ENCODE results near the gene IL15RA.
"Not testable (repeated sequence)": the region's sequence is repeated elsewhere in the genome, so short reads cannot be mapped to it uniquely, and the experiment has no call there.

Gene IL15RA

GRCh38 chr10:5921746-5922145 is 55.6 kb downstream of the IL15RA start:
- no peak for DNase-seq

DNA sequence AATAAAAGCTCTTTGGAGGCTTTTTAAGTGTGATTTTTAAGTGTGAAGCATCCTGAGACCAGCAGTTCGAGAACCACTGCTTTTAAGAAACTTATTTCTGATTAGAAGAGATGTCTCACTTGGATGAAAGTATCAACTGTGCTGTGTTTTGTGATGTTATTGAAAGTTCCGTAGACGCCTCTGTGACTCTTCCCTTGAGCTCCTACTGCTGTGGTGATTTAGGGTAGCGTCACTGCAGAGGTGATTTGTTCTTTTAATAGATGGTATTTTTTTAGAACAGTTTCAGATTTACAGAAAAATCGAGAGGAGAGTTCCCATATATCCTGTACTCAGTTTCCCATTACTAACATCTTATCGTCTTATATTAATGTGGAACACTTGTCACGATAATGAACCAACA is 57.8 kb downstream of the IL15RA start:
- no peak for DNase-seq

GRCh38 chr10:5918763-5919162 is 58.6 kb downstream of the IL15RA start:
- no peak for DNase-seq

DNA sequence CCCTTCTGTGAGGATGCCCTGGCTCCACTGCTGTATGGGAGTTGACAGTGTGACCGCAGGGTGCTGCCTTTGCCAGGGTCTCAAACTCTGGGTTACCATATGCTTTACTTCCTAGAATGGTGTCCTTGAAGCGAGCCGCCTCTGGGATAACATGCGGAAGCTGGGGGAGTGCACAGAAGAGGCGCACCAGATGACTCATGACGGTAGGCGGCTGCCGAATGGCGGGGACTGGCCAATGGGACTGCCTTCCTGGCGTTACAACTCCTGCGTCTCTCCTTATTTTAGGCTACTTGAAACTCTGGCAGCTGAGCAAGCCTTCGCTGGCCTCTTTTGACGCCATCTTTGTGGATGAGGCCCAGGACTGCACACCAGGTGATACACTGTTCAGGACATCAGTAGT is 60.0 kb downstream of the IL15RA start:
- no peak for DNase-seq

GRCh38 chr10:5915451-5915850 is 61.9 kb downstream of the IL15RA start:
- DNase-seq = no peak

- no peak for DNase-seq
These were observed 63.6 kb downstream of the IL15RA start for GRCh38 chr10:5913736-5914135.

DNA sequence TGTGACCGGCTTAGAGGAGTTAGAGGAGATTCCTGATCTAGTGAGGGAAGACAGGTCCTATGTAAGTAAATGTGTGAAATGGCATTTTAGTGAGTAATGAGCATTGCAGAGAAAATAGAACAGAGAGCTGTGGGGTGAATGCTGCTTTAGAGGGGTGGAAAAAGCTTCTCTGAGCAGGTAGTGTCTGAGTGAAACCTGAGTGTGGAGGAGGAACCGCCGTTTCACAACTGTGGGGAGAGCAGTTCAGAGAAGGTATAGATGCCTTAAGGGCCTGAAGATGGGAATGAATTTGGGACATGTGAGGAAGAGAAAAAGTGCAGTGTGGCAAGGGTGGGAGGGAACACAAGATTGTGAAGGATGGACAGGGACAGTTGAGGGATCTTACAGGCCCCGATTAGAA is 65.7 kb downstream of the IL15RA start:
- no peak for DNase-seq

DNA sequence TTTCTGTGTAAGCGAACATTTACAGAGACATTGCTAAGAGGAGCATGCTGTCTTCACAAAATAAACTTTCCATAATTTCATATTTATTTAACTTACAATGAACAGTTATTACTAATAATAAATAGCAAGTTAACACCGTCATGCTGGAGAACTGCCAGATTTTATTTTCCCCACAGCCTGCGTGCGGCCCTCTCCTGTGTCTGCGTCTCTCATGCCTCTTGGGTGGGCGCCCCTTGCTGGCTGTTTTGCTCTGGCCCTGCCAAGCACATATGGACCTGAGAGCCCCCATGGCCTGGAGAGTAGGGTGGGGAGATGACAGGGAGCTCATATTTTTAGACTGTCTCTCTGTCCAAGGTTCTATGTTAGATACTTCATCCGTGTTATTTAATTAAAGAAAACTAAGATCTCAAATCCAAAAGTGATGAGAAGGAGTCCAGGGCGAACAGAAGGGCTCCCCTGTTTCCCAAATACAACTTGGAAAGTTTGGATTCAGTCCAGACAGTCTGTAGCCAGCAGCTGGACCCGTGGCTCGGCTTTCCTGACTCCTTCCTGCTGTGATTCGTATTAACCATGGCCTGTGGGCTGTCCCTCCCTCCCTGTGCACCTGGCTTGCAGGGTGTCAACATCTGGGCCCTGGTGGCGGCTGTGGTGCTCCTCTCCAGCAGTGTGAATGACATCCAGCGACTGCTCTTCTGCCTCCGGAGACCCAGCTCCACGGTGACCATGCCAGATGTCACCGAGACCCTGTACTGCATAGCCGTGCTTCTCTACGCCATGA is 66.8 kb downstream of the IL15RA start:
- DNase-seq = no peak

DNA sequence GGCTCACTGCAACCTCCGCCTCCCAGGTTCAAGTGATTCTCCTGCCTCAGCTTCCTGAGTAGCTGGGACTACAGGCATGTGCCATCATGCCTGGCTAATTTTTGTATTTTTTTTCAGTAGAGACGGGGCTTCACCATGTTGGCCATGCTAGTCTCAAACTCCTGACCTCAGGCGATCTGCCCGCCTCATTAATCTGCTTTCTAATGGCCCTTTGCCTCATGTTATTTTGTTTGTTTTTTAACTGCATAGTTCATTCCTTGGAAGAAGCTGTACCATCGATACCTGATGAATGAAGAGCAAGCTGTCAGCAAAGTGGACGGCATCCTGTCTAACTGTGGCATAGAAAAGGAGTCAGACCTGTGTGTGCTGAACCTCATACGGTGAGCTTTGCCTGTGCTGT is 68.7 kb downstream of the IL15RA start:
- not testable (repeated sequence) for DNase-seq

GRCh38 chr10:5906651-5907050 is 70.7 kb downstream of the IL15RA start:
- no peak for DNase-seq

DNA sequence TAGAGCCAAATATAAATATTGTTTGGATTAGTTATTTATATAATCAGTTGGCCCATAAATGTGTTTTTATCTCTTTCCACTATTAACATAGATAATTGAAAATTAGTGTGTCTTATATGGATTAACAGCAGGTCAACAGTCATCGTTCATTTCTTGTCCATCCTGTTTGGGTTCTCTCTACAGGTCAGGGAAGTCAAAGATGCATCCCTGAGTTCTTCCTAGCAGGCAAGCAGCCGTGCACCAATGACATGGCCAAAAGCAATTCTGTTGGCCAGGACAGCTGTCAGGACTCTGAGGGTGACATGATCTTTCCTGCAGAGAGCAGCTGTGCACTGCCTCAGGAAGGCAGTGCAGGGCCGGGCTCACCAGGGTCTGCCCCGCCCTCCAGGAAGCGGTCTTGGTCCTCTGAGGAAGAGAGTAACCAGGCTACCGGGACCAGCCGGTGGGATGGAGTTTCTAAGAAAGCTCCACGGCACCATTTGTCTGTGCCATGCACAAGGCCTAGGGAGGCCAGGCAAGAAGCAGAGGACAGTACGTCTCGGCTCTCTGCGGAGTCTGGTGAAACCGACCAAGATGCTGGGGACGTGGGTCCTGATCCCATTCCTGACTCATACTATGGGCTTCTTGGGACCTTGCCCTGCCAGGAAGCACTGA is 71.4 kb downstream of the IL15RA start:
- no peak for DNase-seq

DNA sequence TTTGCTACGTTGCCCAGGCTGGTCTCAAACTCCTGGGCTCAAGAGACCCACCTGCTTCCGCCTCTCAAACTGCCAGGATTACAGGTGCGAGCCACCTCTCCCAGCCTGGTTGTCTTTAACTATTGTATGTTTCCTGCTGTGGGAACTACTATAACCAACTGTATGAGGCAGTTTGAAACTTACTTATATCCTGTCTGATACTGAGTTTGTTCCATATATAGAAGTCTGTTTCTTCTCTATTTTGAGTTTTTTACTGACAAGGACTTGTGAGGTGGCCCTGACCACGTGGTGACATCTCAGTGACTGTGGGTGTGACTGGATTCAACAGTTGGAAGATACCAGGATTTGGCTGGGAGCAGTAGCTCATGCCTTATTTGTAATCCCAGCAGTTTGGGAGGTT is 73.1 kb downstream of the IL15RA start:
- DNase-seq = no peak

DNA sequence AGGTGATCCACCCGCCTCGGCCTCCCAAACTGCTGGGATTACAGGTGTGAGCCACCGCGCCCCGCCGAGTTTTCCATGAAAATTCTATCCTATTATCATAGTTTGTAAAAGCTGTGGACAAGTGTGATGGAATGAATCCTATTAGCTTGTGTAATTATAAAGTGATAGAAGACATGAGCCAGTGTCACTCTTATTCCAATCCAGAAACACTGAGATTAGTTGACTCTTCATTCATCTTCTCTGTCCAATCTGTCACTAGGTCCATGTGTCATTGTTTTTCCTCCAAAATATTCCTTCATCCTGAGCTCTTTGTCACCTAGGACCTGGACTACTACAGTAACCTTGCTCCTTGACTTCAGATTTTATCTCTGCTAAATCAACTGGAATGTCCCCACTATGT is 73.8 kb downstream of the IL15RA start:
- no peak for DNase-seq

GRCh38 chr10:5902511-5903274 is 74.7 kb downstream of the IL15RA start:
- no peak for DNase-seq
